Endothelial cell of umbilical vein (primary cell): ENCODE data around the gene FGF2.

Experiments used
- CTCF ChIP-seq, 2 donors: IDR thresholded peaks; 1 replicate in 1 of 2; 2 replicates in 1 of 2; pipeline ENCODE4 v1.5.1; 2011; ENCODE audit warnings: low read length in 2 of 2, mild to moderate bottlenecking in 2 of 2, moderate library complexity in 2 of 2, control low read depth in 1 of 2, inconsistent platforms in 1 of 2, low read depth in 1 of 2; ENCODE audit not compliant: insufficient read depth in 1 of 2; ENCODE audit errors: extremely low read depth in 1 of 2
- MAX ChIP-seq: IDR thresholded peaks from 2 replicates; pipeline ENCODE4 v1.6.1; 2011; ENCODE audit not compliant: insufficient read depth, insufficient read length
- POLR2A ChIP-seq: IDR thresholded peaks from 2 replicates; pipeline ENCODE4 v1.6.1; 2012; ENCODE audit warnings: low read depth, mild to moderate bottlenecking, control low read depth, low read length

- peak in 1 of 2 donors; percentile 2 for TF ChIP-seq CTCF (IDR thresholded peaks at IDR 0.05; ENCODE audit: extremely low read depth in 1 of 2, insufficient read depth in 1 of 2, low read depth in 1 of 2, low read length in 2 of 2)
- TF ChIP-seq MAX, result no peak
- TF ChIP-seq POLR2A, result no peak
These were observed 28.5 kb upstream of the FGF2 start for GRCh38 chr4:122798101-122798500.
